K562 (cell line): Measurements from ENCODE around the gene TMOD2. TPM values are rescaled to one million over a fixed set of nuclear protein-coding genes. Genes with fewer than 3 reads are reported as not detected.

Source experiments
- CREM ChIP-seq: IDR thresholded peaks from 2 replicates; pipeline ENCODE4 v1.6.1; 2014; ENCODE audit warnings: antibody characterized with exemption, low read depth
- L3MBTL2 ChIP-seq: fragments of 450-650 bp; IDR thresholded peaks from 2 replicates; pipeline ENCODE4 v1.6.1; 2016; ENCODE audit warnings: mild to moderate bottlenecking, moderate library complexity
- RBBP5 ChIP-seq: fragments of 200-600 bp; sonication (generic); IDR thresholded peaks from 2 replicates; pipeline ENCODE4 v1.6.1; 2012; ENCODE audit warnings: borderline replicate concordance, mild to moderate bottlenecking, low read length, control low read depth, inconsistent platforms; ENCODE audit not compliant: insufficient read depth, poor library complexity, severe bottlenecking
- SIN3A ChIP-seq, 2 experiments: fragments of 150-350 bp in 1 of 2; IDR thresholded peaks; 2 replicates each; pipeline ENCODE4 v1.6.1; 2011 to 2016; ENCODE audit warnings: borderline replicate concordance in 2 of 2, low read depth in 2 of 2, low read length in 2 of 2, mild to moderate bottlenecking in 2 of 2, moderate library complexity in 2 of 2; ENCODE audit not compliant: control insufficient read depth in 1 of 2
- TAF9B ChIP-seq: fragments of 450-650 bp; IDR thresholded peaks from 2 replicates; pipeline ENCODE4 v1.6.1; 2018; ENCODE audit warnings: mild to moderate bottlenecking; ENCODE audit not compliant: partially characterized antibody
- ZKSCAN3 ChIP-seq: fragments of 250-450 bp; sonication (Bioruptor Pico); IDR thresholded peaks from 2 replicates; pipeline ENCODE4 v1.4.0; 2020
- ZNF175 ChIP-seq: fragments of 200-800 bp; sonication (Bioruptor generic); IDR thresholded peaks from 2 replicates; pipeline ENCODE4 v1.6.1; 2016; ENCODE audit warnings: low read depth, mild to moderate bottlenecking, missing genetic modification characterization, missing compliant biosample characterization
- polyA plus RNA-seq, 8 experiments: library from polyadenylated mRNA; depleted of rRNA in 4 of 8; stranded (reverse) in 5 of 8; unstranded in 3 of 8; fragments of >200 nt; fragmentation: Nextera tagmentation in 2 of 8; fragmentation: Illumina TruSeq in 1 of 8; extraction: Ambion mirVana in 2 of 8; extraction: Trizol in 1 of 8; gene quantifications; 2 replicates each; pipeline versions ENCODE4 v1.2.1 to v1.2.3, GENCODE V29; 2011 to 2014; ENCODE audit warnings: inconsistent platforms in 1 of 8, missing spikeins in 1 of 8
- total RNA-seq, 7 experiments: library from RNA; depleted of rRNA in 6 of 7; stranded (reverse); fragments of >200 nt in 6 of 7; fragmentation: Illumina TruSeq in 2 of 7; extraction: Trizol in 2 of 7; gene quantifications; 2 replicates each; pipeline versions ENCODE4 v1.2.1 to v1.2.3, GENCODE V29; 2011 to 2021; ENCODE audit warnings: low replicate concordance in 1 of 7
- TF ChIP-seq, protein P1 (sequence below), 2 experiments: fragments of 450-650 bp in 1 of 2; IDR thresholded peaks; 2 replicates each; pipeline ENCODE4 v1.6.1; 2011 to 2017; ENCODE audit warnings: low read depth in 2 of 2, antibody characterized with exemption in 1 of 2, borderline replicate concordance in 1 of 2, low read length in 1 of 2, mild to moderate bottlenecking in 1 of 2, mixed read lengths in 1 of 2; ENCODE audit not compliant: control insufficient read depth in 1 of 2
- TF ChIP-seq, protein P2 (sequence below), 2 experiments: IDR thresholded peaks in 1 of 2; conservative IDR thresholded peaks in 1 of 2; 2 replicates each; pipeline ENCODE4 v1.6.1; 2016; ENCODE audit warnings: low read depth in 2 of 2, mild to moderate bottlenecking in 1 of 2, missing compliant biosample characterization in 1 of 2, missing genetic modification characterization in 1 of 2, moderate library complexity in 1 of 2
- TF ChIP-seq, protein P3 (sequence below), 2 experiments: fragments of 450-650 bp; conservative IDR thresholded peaks; 2 replicates each; pipeline ENCODE4 v1.6.1; 2017; ENCODE audit warnings: mild to moderate bottlenecking in 2 of 2, moderate library complexity in 2 of 2
- TF ChIP-seq, protein P4 (sequence below): sonication (generic); formaldehyde crosslinking; IDR thresholded peaks from 2 replicates; pipeline ENCODE4 v1.8.1; 2023; ENCODE audit warnings: mild to moderate bottlenecking, missing genetic modification reagents
- TF ChIP-seq, protein P5 (sequence below): fragments of 450-650 bp; IDR thresholded peaks from 2 replicates; pipeline ENCODE4 v1.6.1; 2016

TMOD2 gene
- total and polyA plus RNA-seq, 9 of the 15 experiments (the other 6 are each of a cell fraction or from before 2014, with no cell fraction given) = 0.49 to 3.8 (median 3.0) TPM

DNA sequence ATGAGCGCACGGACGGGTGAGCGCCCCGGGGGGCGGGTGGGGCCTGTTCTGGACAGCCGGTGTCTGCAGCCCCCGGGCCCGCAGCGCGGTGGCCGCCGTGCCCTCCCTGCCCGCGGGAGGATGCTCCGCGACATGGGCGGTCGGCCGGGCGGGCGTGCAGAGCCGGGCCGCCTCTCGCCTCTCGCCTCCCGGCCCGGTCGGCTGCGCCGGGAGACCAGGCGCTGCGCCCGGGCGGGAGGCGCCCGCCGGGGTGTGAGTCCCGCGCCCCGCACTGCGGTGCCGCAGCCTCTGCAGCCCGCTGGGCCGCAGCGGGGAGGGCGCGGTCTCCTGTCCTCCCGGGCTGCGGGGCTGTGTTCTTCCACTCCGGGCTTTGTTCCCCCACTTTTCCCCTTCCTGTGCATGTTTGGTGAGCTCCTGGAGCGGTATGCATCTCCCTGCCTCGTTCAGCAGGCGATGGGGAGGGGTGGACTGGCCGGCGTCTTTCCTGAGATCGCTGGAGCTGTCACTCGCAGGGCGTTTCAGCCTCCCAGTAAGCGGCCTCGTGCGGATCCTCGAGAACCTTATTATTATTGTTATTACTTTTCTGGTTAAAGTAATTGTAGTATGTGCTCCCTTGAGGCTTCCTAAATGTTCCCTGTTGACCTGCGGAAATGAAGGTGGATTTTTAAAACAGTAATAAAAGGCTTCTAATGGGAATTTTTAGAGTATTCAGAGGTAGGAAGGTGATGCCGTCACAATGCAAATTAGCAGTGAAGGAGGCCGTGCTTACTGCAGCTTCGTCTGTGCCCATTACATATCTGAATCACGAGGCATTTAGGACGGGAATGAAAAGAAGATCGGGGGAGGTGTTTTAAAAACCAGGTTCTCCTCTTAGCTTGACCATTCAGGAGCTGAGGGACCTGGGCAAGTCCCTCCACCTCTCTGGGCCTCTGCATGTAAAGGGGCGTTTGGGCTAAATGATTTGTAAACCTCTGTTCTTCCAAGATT, 593 bp downstream of the TMOD2 start (continued):
- TF ChIP-seq, protein P1, sequence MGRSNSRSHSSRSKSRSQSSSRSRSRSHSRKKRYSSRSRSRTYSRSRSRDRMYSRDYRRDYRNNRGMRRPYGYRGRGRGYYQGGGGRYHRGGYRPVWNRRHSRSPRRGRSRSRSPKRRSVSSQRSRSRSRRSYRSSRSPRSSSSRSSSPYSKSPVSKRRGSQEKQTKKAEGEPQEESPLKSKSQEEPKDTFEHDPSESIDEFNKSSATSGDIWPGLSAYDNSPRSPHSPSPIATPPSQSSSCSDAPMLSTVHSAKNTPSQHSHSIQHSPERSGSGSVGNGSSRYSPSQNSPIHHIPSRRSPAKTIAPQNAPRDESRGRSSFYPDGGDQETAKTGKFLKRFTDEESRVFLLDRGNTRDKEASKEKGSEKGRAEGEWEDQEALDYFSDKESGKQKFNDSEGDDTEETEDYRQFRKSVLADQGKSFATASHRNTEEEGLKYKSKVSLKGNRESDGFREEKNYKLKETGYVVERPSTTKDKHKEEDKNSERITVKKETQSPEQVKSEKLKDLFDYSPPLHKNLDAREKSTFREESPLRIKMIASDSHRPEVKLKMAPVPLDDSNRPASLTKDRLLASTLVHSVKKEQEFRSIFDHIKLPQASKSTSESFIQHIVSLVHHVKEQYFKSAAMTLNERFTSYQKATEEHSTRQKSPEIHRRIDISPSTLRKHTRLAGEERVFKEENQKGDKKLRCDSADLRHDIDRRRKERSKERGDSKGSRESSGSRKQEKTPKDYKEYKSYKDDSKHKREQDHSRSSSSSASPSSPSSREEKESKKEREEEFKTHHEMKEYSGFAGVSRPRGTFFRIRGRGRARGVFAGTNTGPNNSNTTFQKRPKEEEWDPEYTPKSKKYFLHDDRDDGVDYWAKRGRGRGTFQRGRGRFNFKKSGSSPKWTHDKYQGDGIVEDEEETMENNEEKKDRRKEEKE (IDR thresholded peaks at IDR 0.05; ENCODE audit: borderline replicate concordance in 1 of 2, control insufficient read depth in 1 of 2, low read depth in 2 of 2, low read length in 1 of 2) = 0 out of 4 replicates have a peak, but pooled peaks of 1 of the 2 experiments have one; percentile 26
- TF ChIP-seq, protein P2, sequence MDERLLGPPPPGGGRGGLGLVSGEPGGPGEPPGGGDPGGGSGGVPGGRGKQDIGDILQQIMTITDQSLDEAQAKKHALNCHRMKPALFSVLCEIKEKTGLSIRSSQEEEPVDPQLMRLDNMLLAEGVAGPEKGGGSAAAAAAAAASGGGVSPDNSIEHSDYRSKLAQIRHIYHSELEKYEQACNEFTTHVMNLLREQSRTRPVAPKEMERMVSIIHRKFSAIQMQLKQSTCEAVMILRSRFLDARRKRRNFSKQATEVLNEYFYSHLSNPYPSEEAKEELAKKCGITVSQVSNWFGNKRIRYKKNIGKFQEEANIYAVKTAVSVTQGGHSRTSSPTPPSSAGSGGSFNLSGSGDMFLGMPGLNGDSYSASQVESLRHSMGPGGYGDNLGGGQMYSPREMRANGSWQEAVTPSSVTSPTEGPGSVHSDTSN (CRISPR knock-in tag; IDR thresholded peaks at IDR 0.05; ENCODE audit: low read depth) = no peak
- TF ChIP-seq, protein P2 (tag; conservative IDR thresholded peaks at IDR 0.05; ENCODE audit: low read depth) = 0 out of 2 replicates have a peak, but pooled peaks have one; percentile 10
- TF ChIP-seq TAF9B = no peak
- peak; percentile 50 for TF ChIP-seq RBBP5
- TF ChIP-seq, protein P3, sequence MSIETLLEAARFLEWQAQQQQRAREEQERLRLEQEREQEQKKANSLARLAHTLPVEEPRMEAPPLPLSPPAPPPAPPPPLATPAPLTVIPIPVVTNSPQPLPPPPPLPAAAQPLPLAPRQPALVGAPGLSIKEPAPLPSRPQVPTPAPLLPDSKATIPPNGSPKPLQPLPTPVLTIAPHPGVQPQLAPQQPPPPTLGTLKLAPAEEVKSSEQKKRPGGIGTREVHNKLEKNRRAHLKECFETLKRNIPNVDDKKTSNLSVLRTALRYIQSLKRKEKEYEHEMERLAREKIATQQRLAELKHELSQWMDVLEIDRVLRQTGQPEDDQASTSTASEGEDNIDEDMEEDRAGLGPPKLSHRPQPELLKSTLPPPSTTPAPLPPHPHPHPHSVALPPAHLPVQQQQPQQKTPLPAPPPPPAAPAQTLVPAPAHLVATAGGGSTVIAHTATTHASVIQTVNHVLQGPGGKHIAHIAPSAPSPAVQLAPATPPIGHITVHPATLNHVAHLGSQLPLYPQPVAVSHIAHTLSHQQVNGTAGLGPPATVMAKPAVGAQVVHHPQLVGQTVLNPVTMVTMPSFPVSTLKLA (conservative IDR thresholded peaks at IDR 0.05) = peak in 1 of 2 experiments; percentile 47; a peak in 2 of 4 replicates
- TF ChIP-seq ZKSCAN3 (CRISPR knock-in tag) = no peak
- TF ChIP-seq CREM = 0 out of 2 replicates have a peak, but pooled peaks have one; percentile 1
- TF ChIP-seq, protein P4, sequence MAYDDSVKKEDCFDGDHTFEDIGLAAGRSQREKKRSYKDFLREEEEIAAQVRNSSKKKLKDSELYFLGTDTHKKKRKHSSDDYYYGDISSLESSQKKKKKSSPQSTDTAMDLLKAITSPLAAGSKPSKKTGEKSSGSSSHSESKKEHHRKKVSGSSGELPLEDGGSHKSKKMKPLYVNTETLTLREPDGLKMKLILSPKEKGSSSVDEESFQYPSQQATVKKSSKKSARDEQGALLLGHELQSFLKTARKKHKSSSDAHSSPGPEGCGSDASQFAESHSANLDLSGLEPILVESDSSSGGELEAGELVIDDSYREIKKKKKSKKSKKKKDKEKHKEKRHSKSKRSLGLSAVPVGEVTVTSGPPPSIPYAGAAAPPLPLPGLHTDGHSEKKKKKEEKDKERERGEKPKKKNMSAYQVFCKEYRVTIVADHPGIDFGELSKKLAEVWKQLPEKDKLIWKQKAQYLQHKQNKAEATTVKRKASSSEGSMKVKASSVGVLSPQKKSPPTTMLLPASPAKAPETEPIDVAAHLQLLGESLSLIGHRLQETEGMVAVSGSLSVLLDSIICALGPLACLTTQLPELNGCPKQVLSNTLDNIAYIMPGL (CRISPR knock-in tag) = no peak
- peak in 1 of 2 experiments; percentile 11; a peak in 1 of 4 replicates for TF ChIP-seq SIN3A (IDR thresholded peaks at IDR 0.05; ENCODE audit: borderline replicate concordance in 2 of 2, control insufficient read depth in 1 of 2, low read depth in 2 of 2, low read length in 2 of 2)
- TF ChIP-seq L3MBTL2 = peak; percentile 79
- TF ChIP-seq ZNF175 (CRISPR knock-in tag) = no peak
- TF ChIP-seq, protein P5, sequence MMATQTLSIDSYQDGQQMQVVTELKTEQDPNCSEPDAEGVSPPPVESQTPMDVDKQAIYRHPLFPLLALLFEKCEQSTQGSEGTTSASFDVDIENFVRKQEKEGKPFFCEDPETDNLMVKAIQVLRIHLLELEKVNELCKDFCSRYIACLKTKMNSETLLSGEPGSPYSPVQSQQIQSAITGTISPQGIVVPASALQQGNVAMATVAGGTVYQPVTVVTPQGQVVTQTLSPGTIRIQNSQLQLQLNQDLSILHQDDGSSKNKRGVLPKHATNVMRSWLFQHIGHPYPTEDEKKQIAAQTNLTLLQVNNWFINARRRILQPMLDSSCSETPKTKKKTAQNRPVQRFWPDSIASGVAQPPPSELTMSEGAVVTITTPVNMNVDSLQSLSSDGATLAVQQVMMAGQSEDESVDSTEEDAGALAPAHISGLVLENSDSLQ = peak; percentile 82
